Hepatocyte (in vitro differentiated cells): Measurements from ENCODE around the gene SRSF7. TPM values are rescaled to one million over a fixed set of nuclear protein-coding genes. Genes with fewer than 3 reads are reported as not detected.
"Not testable (repeated sequence)": the region's sequence is repeated elsewhere in the genome, so short reads cannot be mapped to it uniquely, and the experiment has no call there.

Source experiments
- DNase-seq: peaks from one replicate; pipeline ENCODE4 v3.0.0-alpha.2; 2016; ENCODE audit warnings: low spot score
- H2AFZ ChIP-seq: fragments of 200-600 bp; sonication (generic); 2 replicates; pipeline ENCODE4 v1.6.0; 2016; ENCODE audit warnings: antibody characterized with exemption, mild to moderate bottlenecking
- H3K27ac ChIP-seq: fragments of 200-600 bp; sonication (generic); 2 replicates; pipeline ENCODE4 v1.5.1; 2016; ENCODE audit warnings: mild to moderate bottlenecking
- H3K27me3 ChIP-seq: fragments of 200-600 bp; sonication (generic); 2 replicates; pipeline ENCODE4 v1.6.1; 2016
- H3K36me3 ChIP-seq: fragments of 200-600 bp; sonication (generic); replicated peaks from 2 replicates; pipeline ENCODE4 v1.5.1; 2016; ENCODE audit warnings: low read depth; ENCODE audit not compliant: insufficient read depth
- H3K4me1 ChIP-seq: fragments of 200-600 bp; sonication (generic); 2 replicates; pipeline ENCODE4 v1.5.1; 2016; ENCODE audit warnings: mild to moderate bottlenecking, moderate library complexity; ENCODE audit not compliant: insufficient read depth
- H3K4me2 ChIP-seq: fragments of 200-600 bp; sonication (generic); 2 replicates; pipeline ENCODE4 v1.6.0; 2016
- H3K4me3 ChIP-seq: fragments of 200-600 bp; sonication (generic); 2 replicates; pipeline ENCODE4 v1.5.1; 2016; ENCODE audit warnings: mild to moderate bottlenecking
- H3K79me2 ChIP-seq: fragments of 200-600 bp; sonication (generic); 2 replicates; pipeline ENCODE4 v1.6.0; 2017; ENCODE audit warnings: mild to moderate bottlenecking
- H3K9me2 ChIP-seq: fragments of 200-600 bp; sonication (generic); replicated peaks from 2 replicates; pipeline ENCODE4 v1.6.0; 2017; ENCODE audit warnings: mild to moderate bottlenecking; ENCODE audit not compliant: insufficient read depth
- H3K9me3 ChIP-seq: fragments of 200-600 bp; sonication (generic); 2 replicates; pipeline ENCODE4 v1.5.1; 2016; ENCODE audit warnings: low read depth, mild to moderate bottlenecking
- H4K20me1 ChIP-seq: fragments of 200-600 bp; sonication (generic); 2 replicates; pipeline ENCODE4 v1.6.0; 2016; ENCODE audit warnings: mild to moderate bottlenecking; ENCODE audit not compliant: insufficient read depth, poor library complexity, severe bottlenecking
- CTCF ChIP-seq: fragments of 200-600 bp; sonication (generic); IDR thresholded peaks from 2 replicates; pipeline ENCODE4 v1.5.1; 2016; ENCODE audit warnings: antibody characterized with exemption, mild to moderate bottlenecking; ENCODE audit not compliant: poor library complexity
- EZH2 ChIP-seq: fragments of 200-600 bp; sonication (generic); IDR thresholded peaks from 2 replicates; pipeline ENCODE4 v1.6.1; 2016; ENCODE audit warnings: antibody characterized with exemption, mild to moderate bottlenecking, borderline replicate concordance
- EZH2phosphoT487 ChIP-seq: fragments of 200-600 bp; sonication (generic); IDR thresholded peaks from one replicate; pipeline ENCODE4 v1.6.1; 2018; ENCODE audit warnings: antibody characterized with exemption, mild to moderate bottlenecking, low read depth, moderate library complexity; ENCODE audit not compliant: unreplicated experiment, severe bottlenecking
- WGBS: methylation state at CpG from one replicate; pipeline ENCODE4 v1.1.6; 2016; ENCODE audit warnings: low lambda C conversion rate; ENCODE audit errors: missing lambda C conversion rate; 5-methylcytosine and 5-hydroxymethylcytosine counted together
- polyA plus RNA-seq: library from polyadenylated mRNA; unstranded; fragments of >200 nt; fragmentation: Nextera tagmentation; extraction: Ambion mirVana; gene quantifications from 2 replicates; pipeline ENCODE4 v1.2.1, GENCODE V29; 2016
- total RNA-seq: library from RNA; depleted of rRNA; stranded (reverse); fragments of >200 nt; gene quantifications from 2 replicates; pipeline ENCODE4 v1.2.3, GENCODE V29; 2014

The SRSF7 gene
- total RNA-seq (113 and 120 TPM in 2 replicates), polyA plus RNA-seq (147 and 172 TPM in 2 replicates)

GRCh38 chr2:38750891-38751595 is at the start of gene SRSF7:
TSS of gene SRSF7 (minus strand) at chr2:38751361. CDS start at chr2:38751256, 105 bp downstream.
- Histone ChIP-seq H4K20me1 (peaks cover 43% of the 10 kb centered on the region), H3K9me2 (no peaks in the 10 kb centered on the region), H3K27me3 (no peaks in the 10 kb centered on the region), H3K79me2 (peaks cover 47% of the 10 kb centered on the region), H3K36me3 (peaks cover 11% of the 10 kb centered on the region), H3K4me3 (peak within 1 kb of the TSS; percentile 70), H3K4me1 (peaks cover 37% of the 10 kb centered on the region), H3K27ac (peak within 1 kb of the TSS; percentile 96), H3K9me3 (no peaks in the 10 kb centered on the region), H2AFZ (peak within 1 kb of the TSS; percentile 85), H3K4me2 (peak within 1 kb of the TSS; percentile 84)
- peak; percentile 99 for DNase-seq
- WGBS, result under 1% methylated on average over 52 of the region's 68 CpGs
- TF ChIP-seq EZH2, result no peak
- no peak for TF ChIP-seq EZH2phosphoT487
- no peak for TF ChIP-seq CTCF

GRCh38 chr2:38797953-38798352 is 46.8 kb upstream of the SRSF7 start:
- Histone ChIP-seq H3K4me1 (peaks cover 9% of the 10 kb centered on the region), H3K79me2 (no peaks in the 10 kb centered on the region), H3K27ac (peak overlapping the region; percentile 30), H3K36me3 (no peaks in the 10 kb centered on the region), H4K20me1 (no peaks in the 10 kb centered on the region), H2AFZ (no peak overlapping the region), H3K27me3 (no peaks in the 10 kb centered on the region), H3K9me3 (no peaks in the 10 kb centered on the region), H3K4me2 (no peak overlapping the region), H3K9me2 (no peaks in the 10 kb centered on the region), H3K4me3 (no peak overlapping the region)
- TF ChIP-seq CTCF (no peak), EZH2 (no peak), EZH2phosphoT487 (no peak)
- DNase-seq, result no peak
- WGBS, result 82% methylated on average over 3 of the region's 3 CpGs

GRCh38 chr2:38797250-38797676 is 46.1 kb upstream of the SRSF7 start:
- H3K4me3 ChIP-seq, result no peak overlapping the region
- no peaks in the 10 kb centered on the region for H3K9me2 ChIP-seq
- no peaks in the 10 kb centered on the region for H3K79me2 ChIP-seq
- no peak for DNase-seq
- no peak overlapping the region for H3K27ac ChIP-seq
- H3K4me1 ChIP-seq, result peaks cover 13% of the 10 kb centered on the region
- no peaks in the 10 kb centered on the region for H3K9me3 ChIP-seq
- H3K4me2 ChIP-seq, result no peak overlapping the region
- 54% methylated on average over 10 of the region's 10 CpGs for WGBS
- H3K36me3 ChIP-seq, result no peaks in the 10 kb centered on the region
- TF ChIP-seq CTCF (no peak), EZH2phosphoT487 (no peak), EZH2 (no peak)
- no peaks in the 10 kb centered on the region for H3K27me3 ChIP-seq
- H4K20me1 ChIP-seq, result no peaks in the 10 kb centered on the region
- H2AFZ ChIP-seq, result no peak overlapping the region

GRCh38 chr2:38795016-38795415 is 43.9 kb upstream of the SRSF7 start:
- 90% methylated on average over 7 of the region's 7 CpGs for WGBS

More at GRCh38 chr2:38795016-38795415, 43.9 kb upstream of the SRSF7 start:
- not testable (repeated sequence) for H4K20me1 ChIP-seq, H3K79me2 ChIP-seq, DNase-seq, H3K4me3 ChIP-seq, H3K27me3 ChIP-seq, H3K9me2 ChIP-seq, H3K4me2 ChIP-seq, H2AFZ ChIP-seq, H3K9me3 ChIP-seq, H3K36me3 ChIP-seq
- H3K27ac ChIP-seq, result peak overlapping the region; percentile 32
- H3K4me1 ChIP-seq, result peaks cover 13% of the 10 kb centered on the region
